Spleen (tissue), 7 donors: ENCODE measurements around the gene AFF1.

Source experiments
- CTCF ChIP-seq, 11 experiments: fragments of 200-600 bp in 7 of 11; fragments of 450-650 bp in 4 of 11; sonication (generic) in 4 of 11; IDR thresholded peaks in 8 of 11; conservative IDR thresholded peaks in 3 of 11; 1 replicate in 7 of 11; 2 replicates in 4 of 11; pipeline versions ENCODE4 v1.4.0 to v1.8.0; 2016 to 2021; ENCODE audit warnings: antibody characterized with exemption in 11 of 11, inconsistent platforms in 4 of 11, mild to moderate bottlenecking in 1 of 11
- POLR2A ChIP-seq, 3 donors: fragments of 450-650 bp; IDR thresholded peaks; one replicate each; pipeline ENCODE4 v1.5.1; 2017; ENCODE audit warnings: antibody characterized with exemption in 3 of 3, mild to moderate bottlenecking in 1 of 3
- POLR2AphosphoS5 ChIP-seq, 3 donors: sonication (generic); formaldehyde crosslinking; IDR thresholded peaks; one replicate each; pipeline ENCODE4 v1.5.1; 2017; ENCODE audit warnings: antibody characterized with exemption in 3 of 3
- donor health status: DM: no; HTN: no; CAD: no; lungs with moderate emphysema.
- donor health status: DM: no; HTN: no; CAD: no.
- donor health status: DM: no; HTN: no; CAD: no.

GRCh38 chr4:86895692-86896488 is 38.9 kb upstream of the AFF1 start:
- peak; percentile 41 to 83 (median 70) for TF ChIP-seq CTCF (IDR thresholded peaks at IDR 0.05 in 8 of 11, conservative IDR thresholded peaks at IDR 0.05 in 3 of 11)
- TF ChIP-seq POLR2A (IDR thresholded peaks at IDR 0.05): no peak
- TF ChIP-seq POLR2AphosphoS5 (IDR thresholded peaks at IDR 0.05): no peak
